ENCODE measurements around the gene CAD. TPM values are rescaled to one million over a fixed set of nuclear protein-coding genes. Genes with fewer than 3 reads are reported as not detected.
A peak's percentile ranks its signal among the peaks of the same experiment; 100 is the strongest.

The CAD gene
- total RNA-seq, 1 donor = 30.8 TPM

- no peaks in the 10 kb centered on the region for H3K79me2 ChIP-seq (ENCODE audit: insufficient read depth, low read length)
- H3K4me3 ChIP-seq (ENCODE audit: insufficient read depth, low read length) = no peak overlapping the region
- no peak overlapping the region for H3K27ac ChIP-seq (ENCODE audit: low read depth, low read length)
- no peak for TF ChIP-seq CTCF (IDR thresholded peaks at IDR 0.05; ENCODE audit: extremely low read depth, low read depth, low read length)
- DNase-seq (ENCODE audit: insufficient read length, low spot score, missing footprints) = peak; percentile 25
- no peaks in the 10 kb centered on the region for H4K20me1 ChIP-seq (ENCODE audit: insufficient read depth, low read length)
- H3K4me1 ChIP-seq (ENCODE audit: insufficient read depth, low read length) = peaks cover 31% of the 10 kb centered on the region
- no peak overlapping the region for H3K4me2 ChIP-seq (ENCODE audit: insufficient read depth, low read length)
- no peaks in the 10 kb centered on the region for H3K36me3 ChIP-seq (ENCODE audit: insufficient read depth, low read length)
- H3K9me3 ChIP-seq (ENCODE audit: low read depth, low read length) = no peaks in the 10 kb centered on the region
- no peak overlapping the region for H2AFZ ChIP-seq (ENCODE audit: low read length)
- H3K27me3 ChIP-seq (ENCODE audit: insufficient read depth, low read length) = no peaks in the 10 kb centered on the region
Observed at GRCh38 chr2:27251766-27252165, 34.6 kb downstream of the CAD start.

- H4K20me1 ChIP-seq (ENCODE audit: insufficient read depth, low read length) = no peaks in the 10 kb centered on the region
- no peak for TF ChIP-seq CTCF (IDR thresholded peaks at IDR 0.05; ENCODE audit: extremely low read depth, low read depth, low read length)
- peak; percentile 88 for DNase-seq (ENCODE audit: insufficient read length, low spot score, missing footprints)
- peak overlapping the region; percentile 35 for H3K4me3 ChIP-seq (ENCODE audit: insufficient read depth, low read length)
- no peak overlapping the region for H2AFZ ChIP-seq (ENCODE audit: low read length)
- H3K4me1 ChIP-seq (ENCODE audit: insufficient read depth, low read length) = peaks cover 18% of the 10 kb centered on the region
- H3K9me3 ChIP-seq (ENCODE audit: low read depth, low read length) = no peaks in the 10 kb centered on the region
- no peaks in the 10 kb centered on the region for H3K36me3 ChIP-seq (ENCODE audit: insufficient read depth, low read length)
- H3K4me2 ChIP-seq (ENCODE audit: insufficient read depth, low read length) = peak overlapping the region; percentile 72
- H3K27me3 ChIP-seq (ENCODE audit: insufficient read depth, low read length) = peaks cover 8% of the 10 kb centered on the region
- H3K27ac ChIP-seq (ENCODE audit: low read depth, low read length) = peak overlapping the region; percentile 69
- no peaks in the 10 kb centered on the region for H3K79me2 ChIP-seq (ENCODE audit: insufficient read depth, low read length)
Observed at GRCh38 chr2:27255187-27255586, 38.0 kb downstream of the CAD start.

GRCh38 chr2:27255660-27256059 is 38.5 kb downstream of the CAD start:
- Histone ChIP-seq H3K9me3 (ENCODE audit: low read depth, low read length) (no peaks in the 10 kb centered on the region), H3K4me1 (ENCODE audit: insufficient read depth, low read length) (peaks cover 18% of the 10 kb centered on the region), H3K79me2 (ENCODE audit: insufficient read depth, low read length) (no peaks in the 10 kb centered on the region), H2AFZ (ENCODE audit: low read length) (no peak overlapping the region), H3K27ac (ENCODE audit: low read depth, low read length) (peak overlapping the region; percentile 69), H3K27me3 (ENCODE audit: insufficient read depth, low read length) (peaks cover 13% of the 10 kb centered on the region), H3K4me3 (ENCODE audit: insufficient read depth, low read length) (peak overlapping the region; percentile 35), H3K4me2 (ENCODE audit: insufficient read depth, low read length) (peak overlapping the region; percentile 72), H4K20me1 (ENCODE audit: insufficient read depth, low read length) (no peaks in the 10 kb centered on the region), H3K36me3 (ENCODE audit: insufficient read depth, low read length) (no peaks in the 10 kb centered on the region)
- no peak for TF ChIP-seq CTCF (IDR thresholded peaks at IDR 0.05; ENCODE audit: extremely low read depth, low read depth, low read length)
- peak; percentile 95 for DNase-seq (ENCODE audit: insufficient read length, low spot score, missing footprints)

GRCh38 chr2:27256855-27257454 is 39.8 kb downstream of the CAD start:
- no peaks in the 10 kb centered on the region for H3K9me3 ChIP-seq (ENCODE audit: low read depth, low read length)
- peak; percentile 83 for DNase-seq (ENCODE audit: insufficient read length, low spot score, missing footprints)
- no peak for TF ChIP-seq CTCF (IDR thresholded peaks at IDR 0.05; ENCODE audit: extremely low read depth, low read depth, low read length)
- no peaks in the 10 kb centered on the region for H3K79me2 ChIP-seq (ENCODE audit: insufficient read depth, low read length)
- no peaks in the 10 kb centered on the region for H3K36me3 ChIP-seq (ENCODE audit: insufficient read depth, low read length)
- no peaks in the 10 kb centered on the region for H4K20me1 ChIP-seq (ENCODE audit: insufficient read depth, low read length)
- no peak overlapping the region for H3K4me3 ChIP-seq (ENCODE audit: insufficient read depth, low read length)
- H3K27ac ChIP-seq (ENCODE audit: low read depth, low read length) = no peak overlapping the region
- no peak overlapping the region for H2AFZ ChIP-seq (ENCODE audit: low read length)
- peaks cover 18% of the 10 kb centered on the region for H3K4me1 ChIP-seq (ENCODE audit: insufficient read depth, low read length)
- no peak overlapping the region for H3K4me2 ChIP-seq (ENCODE audit: insufficient read depth, low read length)
- peaks cover 26% of the 10 kb centered on the region for H3K27me3 ChIP-seq (ENCODE audit: insufficient read depth, low read length)

Measured in osteoblast (primary cell).